ENCODE results near the gene TMEM132C. TPM values are rescaled to one million over a fixed set of nuclear protein-coding genes. Genes with fewer than 3 reads are reported as not detected.
"Not testable (repeated sequence)": the region's sequence is repeated elsewhere in the genome, so short reads cannot be mapped to it uniquely, and the experiment has no call there.

The TMEM132C gene
- total RNA-seq, 1 donor from 2014 or later = 11.7 TPM

- DNase-seq = no peak
These were observed 303.5 kb downstream of the TMEM132C start for GRCh38 chr12:128570191-128571065.

- no peak for DNase-seq
These were observed 305.2 kb downstream of the TMEM132C start for GRCh38 chr12:128571906-128572810.

- DNase-seq = no peak
These were observed 306.9 kb downstream of the TMEM132C start for GRCh38 chr12:128573907-128574306.

GRCh38 chr12:128578045-128578444 is 311.1 kb downstream of the TMEM132C start:
- no peak for DNase-seq

- DNase-seq = peak; percentile 98
These were observed 314.4 kb downstream of the TMEM132C start for GRCh38 chr12:128581321-128581761.

GRCh38 chr12:128583453-128583852 is 316.5 kb downstream of the TMEM132C start:
- DNase-seq = no peak

GRCh38 chr12:128586451-128587029 is 319.6 kb downstream of the TMEM132C start:
- peak; percentile 36 for DNase-seq

GRCh38 chr12:128587918-128588317 is 320.9 kb downstream of the TMEM132C start:
- no peak for DNase-seq

- no peak for DNase-seq
These were observed 325.3 kb downstream of the TMEM132C start for GRCh38 chr12:128592220-128592744.

GRCh38 chr12:128594521-128594920 is 327.6 kb downstream of the TMEM132C start:
- DNase-seq = no peak

- DNase-seq = no peak
These were observed 328.6 kb downstream of the TMEM132C start for GRCh38 chr12:128595609-128596008.

- DNase-seq = peak; percentile 43
These were observed 333.9 kb downstream of the TMEM132C start for GRCh38 chr12:128600886-128601285.

- DNase-seq = no peak
These were observed 336.7 kb downstream of the TMEM132C start for GRCh38 chr12:128603573-128604115.

GRCh38 chr12:128604219-128604618 is 337.2 kb downstream of the TMEM132C start:
- DNase-seq = not testable (repeated sequence)

- DNase-seq = peak; percentile 70
These were observed 339.1 kb downstream of the TMEM132C start for GRCh38 chr12:128606051-128606450.

GRCh38 chr12:128606538-128606937 is 339.6 kb downstream of the TMEM132C start:
- no peak for DNase-seq

- no peak for DNase-seq
These were observed 340.0 kb downstream of the TMEM132C start for GRCh38 chr12:128606970-128607369.

GRCh38 chr12:128607641-128608040 is 340.7 kb downstream of the TMEM132C start:
- no peak for DNase-seq

GRCh38 chr12:128609861-128610260 is 342.9 kb downstream of the TMEM132C start:
- DNase-seq = no peak

GRCh38 chr12:128611736-128612135 is 344.8 kb downstream of the TMEM132C start:
- DNase-seq = no peak

GRCh38 chr12:128612150-128612850 is 345.3 kb downstream of the TMEM132C start:
- DNase-seq = no peak
